AG08395 (cell line): ENCODE measurements around the gene MBD4.

Source experiments
- DNase-seq: peaks from one replicate; pipeline ENCODE4 v3.0.0; 2012; ENCODE audit warnings: mixed read lengths, low spot score

Gene MBD4

GRCh38 chr3:129382366-129382765, 57.4 kb downstream of the MBD4 start:
- DNase-seq: no peak
